Measurements from ENCODE around the gene AAGAB. TPM values are rescaled to one million over a fixed set of nuclear protein-coding genes. Genes with fewer than 3 reads are reported as not detected.

The AAGAB gene
- total RNA-seq, 1 donor from 2014 or later: 60.5 TPM

DNA sequence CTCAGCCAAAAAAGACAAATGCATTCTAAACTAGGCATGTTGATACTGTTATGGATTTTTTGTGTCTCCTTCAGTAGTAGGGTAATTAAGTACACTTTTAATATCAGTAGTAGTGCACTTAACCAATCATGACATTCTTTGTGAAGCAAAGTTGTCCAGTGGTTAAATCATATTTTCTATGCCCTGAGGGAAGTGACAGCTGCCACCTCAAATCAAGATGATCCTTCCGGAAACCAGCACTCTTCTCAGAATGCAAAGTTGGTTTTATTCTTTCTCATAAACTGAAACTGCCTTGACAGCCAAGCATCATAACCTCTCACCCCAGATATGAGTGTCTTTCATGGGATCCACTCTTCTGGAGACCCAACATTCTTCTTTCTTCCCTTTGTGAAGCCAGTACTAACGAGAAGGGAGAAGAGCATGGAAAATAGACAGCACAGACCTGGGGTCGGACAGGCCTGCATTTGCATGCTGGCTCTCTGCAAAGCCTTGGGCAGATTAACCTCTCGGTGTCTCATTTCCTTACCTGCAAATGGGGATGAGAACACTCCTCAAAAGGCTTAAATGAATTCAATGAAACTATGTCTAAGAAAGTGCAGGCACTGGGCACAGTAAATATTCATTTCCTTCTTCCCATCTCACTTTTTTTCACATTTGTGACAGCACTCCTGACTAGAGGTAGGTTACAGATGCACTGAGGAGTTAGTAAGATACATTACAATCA, 13.2 kb downstream of the AAGAB start:
- no peak for TF ChIP-seq CTCF (IDR thresholded peaks at IDR 0.05; ENCODE audit: unreplicated experiment)
- H3K27me3 Mint-ChIP-seq: no peaks in the 10 kb centered on the region
- peaks cover 7% of the 10 kb centered on the region for H3K36me3 Mint-ChIP-seq (ENCODE audit: insufficient read depth)
- DNase-seq (ENCODE audit: low spot score, unreplicated experiment): no peak
- peaks cover 14% of the 10 kb centered on the region for H3K4me1 Mint-ChIP-seq (ENCODE audit: low read depth)
- peak overlapping the region; percentile 51 for H3K27ac Mint-ChIP-seq
- H3K4me3 Mint-ChIP-seq (ENCODE audit: low read depth): no peak overlapping the region
- H3K9me3 Mint-ChIP-seq (ENCODE audit: low read depth): no peaks in the 10 kb centered on the region

DNA sequence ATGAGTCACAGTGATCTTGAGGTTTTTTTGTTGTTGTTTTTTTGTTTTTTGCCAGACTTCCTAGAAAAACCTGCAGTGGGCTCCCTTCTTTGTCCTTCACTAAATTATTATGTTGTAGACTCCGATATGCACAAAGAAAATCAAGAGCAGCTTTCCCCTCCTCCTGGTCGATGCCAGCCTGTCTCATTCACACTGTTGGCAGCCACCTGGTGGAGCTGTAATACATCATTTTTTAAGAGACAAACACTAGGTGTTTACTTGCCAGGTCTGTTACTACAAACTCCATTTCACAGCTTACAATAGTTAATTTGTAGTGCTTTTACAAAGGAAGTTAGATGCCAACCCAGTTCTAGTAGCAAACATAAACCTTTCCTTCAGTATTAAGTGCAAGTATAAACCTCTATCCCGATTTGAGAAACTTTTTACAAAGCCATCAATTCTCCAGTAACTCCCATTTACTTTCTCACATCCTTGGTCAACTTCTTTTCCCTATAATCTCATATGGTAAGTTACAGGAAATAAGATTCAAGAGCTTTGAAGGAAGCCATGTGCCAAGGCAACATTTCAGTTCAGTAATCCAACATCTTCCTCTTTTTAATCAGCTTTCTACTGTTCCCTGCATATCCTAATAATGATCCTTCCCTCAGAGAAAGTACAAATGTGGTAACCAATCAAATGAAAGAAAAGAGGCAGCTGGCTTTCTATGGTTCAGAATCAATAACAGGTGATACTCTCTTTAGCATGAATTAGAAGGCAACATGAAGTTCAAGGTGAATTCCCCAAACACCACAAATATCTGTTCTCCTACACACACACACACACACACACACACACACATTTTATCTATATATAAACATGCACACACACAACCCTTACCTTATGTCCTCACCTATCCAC, 14.0 kb downstream of the AAGAB start:
- no peaks in the 10 kb centered on the region for H3K9me3 Mint-ChIP-seq (ENCODE audit: low read depth)
- peak overlapping the region; percentile 48 for H3K27ac Mint-ChIP-seq
- no peaks in the 10 kb centered on the region for H3K27me3 Mint-ChIP-seq
- H3K36me3 Mint-ChIP-seq (ENCODE audit: insufficient read depth): peaks cover 2% of the 10 kb centered on the region
- no peak for DNase-seq (ENCODE audit: low spot score, unreplicated experiment)
- peaks cover 14% of the 10 kb centered on the region for H3K4me1 Mint-ChIP-seq (ENCODE audit: low read depth)
- peak; percentile 29 for TF ChIP-seq CTCF (IDR thresholded peaks at IDR 0.05; ENCODE audit: unreplicated experiment)
- H3K4me3 Mint-ChIP-seq (ENCODE audit: low read depth): no peak overlapping the region

GRCh38 chr15:67232591-67232990, 21.9 kb downstream of the AAGAB start:
- Mint-ChIP-seq H3K9me3 (ENCODE audit: low read depth) (no peaks in the 10 kb centered on the region), H3K27ac (peak overlapping the region; percentile 35), H3K4me3 (ENCODE audit: low read depth) (no peak overlapping the region), H3K4me1 (ENCODE audit: low read depth) (no peaks in the 10 kb centered on the region), H3K27me3 (no peaks in the 10 kb centered on the region), H3K36me3 (ENCODE audit: insufficient read depth) (peaks cover 28% of the 10 kb centered on the region)
- no peak for DNase-seq (ENCODE audit: low spot score, unreplicated experiment)
- no peak for TF ChIP-seq CTCF (IDR thresholded peaks at IDR 0.05; ENCODE audit: unreplicated experiment)

GRCh38 chr15:67230504-67230903, 24.0 kb downstream of the AAGAB start:
- Mint-ChIP-seq H3K9me3 (ENCODE audit: low read depth) (no peaks in the 10 kb centered on the region), H3K27ac (no peak overlapping the region), H3K4me3 (ENCODE audit: low read depth) (no peak overlapping the region), H3K27me3 (no peaks in the 10 kb centered on the region), H3K36me3 (ENCODE audit: insufficient read depth) (peaks cover 28% of the 10 kb centered on the region), H3K4me1 (ENCODE audit: low read depth) (no peaks in the 10 kb centered on the region)
- no peak for DNase-seq (ENCODE audit: low spot score, unreplicated experiment)
- TF ChIP-seq CTCF (IDR thresholded peaks at IDR 0.05; ENCODE audit: unreplicated experiment): no peak

GRCh38 chr15:67228286-67228685, 26.2 kb downstream of the AAGAB start:
- no peak for TF ChIP-seq CTCF (IDR thresholded peaks at IDR 0.05; ENCODE audit: unreplicated experiment)
- no peak overlapping the region for H3K4me3 Mint-ChIP-seq (ENCODE audit: low read depth)
- no peaks in the 10 kb centered on the region for H3K9me3 Mint-ChIP-seq (ENCODE audit: low read depth)
- peaks cover 19% of the 10 kb centered on the region for H3K36me3 Mint-ChIP-seq (ENCODE audit: insufficient read depth)
- H3K27ac Mint-ChIP-seq: no peak overlapping the region
- no peak for DNase-seq (ENCODE audit: low spot score, unreplicated experiment)
- H3K4me1 Mint-ChIP-seq (ENCODE audit: low read depth): no peaks in the 10 kb centered on the region
- no peaks in the 10 kb centered on the region for H3K27me3 Mint-ChIP-seq
